ENCODE data around the gene CDKN2B. TPM values are rescaled to one million over a fixed set of nuclear protein-coding genes. Genes with fewer than 3 reads are reported as not detected.

The CDKN2B gene
- polyA plus RNA-seq, 1 of the 3 experiments (the other 2 are of a cell fraction): 6.3 TPM

GRCh38 chr9:22056402-22056801, 47.3 kb upstream of the CDKN2B start:
- H4K20me1 ChIP-seq (ENCODE audit: insufficient read depth): no peaks in the 10 kb centered on the region
- no peak overlapping the region for H3K27ac ChIP-seq (ENCODE audit: low read depth in 2 of 2, low read length in 1 of 2)
- H3K27me3 ChIP-seq (ENCODE audit: insufficient read depth): no peaks in the 10 kb centered on the region
- H3K9me3 ChIP-seq: no peaks in the 10 kb centered on the region
- ChIA-PET POLR2A (no interaction called here), CTCF (interaction anchor here (1.5 kb wide), 1 partner anchor 243 kb away, joined by 6 read pairs; no protein-coding TSS in a partner anchor)
- H3K79me2 ChIP-seq (ENCODE audit: insufficient read depth): no peaks in the 10 kb centered on the region
- no peak overlapping the region for H3K4me2 ChIP-seq
- 0 out of 4 replicates have a peak, but pooled peaks cover 0 to 6% of the 10 kb centered on the region in 2 experiments for H3K4me1 ChIP-seq (ENCODE audit: control insufficient read depth in 1 of 2, insufficient read depth in 2 of 2, low read depth in 1 of 2, low read length in 1 of 2)
- no peak overlapping the region for H2AFZ ChIP-seq (ENCODE audit: low read depth)
- no peaks in the 10 kb centered on the region for H3K36me3 ChIP-seq (replicated peaks in 1 of 2; ENCODE audit: control insufficient read depth in 1 of 2, insufficient read depth in 2 of 2, low read length in 1 of 2)
- no peak for DNase-seq
- H3K9ac ChIP-seq: no peak overlapping the region
- no peak overlapping the region for H3K4me3 ChIP-seq (ENCODE audit: low read depth in 2 of 2, low read length in 1 of 2)
- no peaks in the 10 kb centered on the region for H3K9me2 ChIP-seq
- no peak for TF ChIP-seq RXRA (IDR thresholded peaks at IDR 0.05; ENCODE audit: borderline replicate concordance, low read depth)
- TF ChIP-seq USF2 (IDR thresholded peaks at IDR 0.05; ENCODE audit: borderline replicate concordance, low read depth, low read length): no peak
- no peak for TF ChIP-seq SIN3A (IDR thresholded peaks at IDR 0.05; ENCODE audit: borderline replicate concordance, low read depth, low read length)
- no peak for TF ChIP-seq TEAD4 (IDR thresholded peaks at IDR 0.05; ENCODE audit: borderline replicate concordance, insufficient read depth)
- TF ChIP-seq FOSL2 (IDR thresholded peaks at IDR 0.05; ENCODE audit: borderline replicate concordance, low read depth): no peak
- peaks cover 30% of the 10 kb centered on the region for H3F3A ChIP-seq (replicated peaks; ENCODE audit: insufficient read depth)
- 20% methylated on average over 3 of the region's 3 CpGs for WGBS (ENCODE audit: low lambda C conversion rate)

- Histone ChIP-seq H3K27ac (ENCODE audit: low read depth in 2 of 2, low read length in 1 of 2) (peak overlapping the region in 1 of 2 experiments; percentile 9; a peak in 1 of 4 replicates), H3F3A (replicated peaks; ENCODE audit: insufficient read depth) (peaks cover 30% of the 10 kb centered on the region), H3K36me3 (replicated peaks in 1 of 2; ENCODE audit: control insufficient read depth in 1 of 2, insufficient read depth in 2 of 2, low read length in 1 of 2) (no peaks in the 10 kb centered on the region), H3K79me2 (ENCODE audit: insufficient read depth) (no peaks in the 10 kb centered on the region), H3K4me1 (ENCODE audit: control insufficient read depth in 1 of 2, insufficient read depth in 2 of 2, low read depth in 1 of 2, low read length in 1 of 2) (0 out of 4 replicates have a peak, but pooled peaks cover 0 to 6% of the 10 kb centered on the region in 2 experiments), H3K9me3 (no peaks in the 10 kb centered on the region), H3K9me2 (no peaks in the 10 kb centered on the region), H3K27me3 (ENCODE audit: insufficient read depth) (no peaks in the 10 kb centered on the region), H3K4me3 (ENCODE audit: low read depth in 2 of 2, low read length in 1 of 2) (no peak overlapping the region), H3K9ac (no peak overlapping the region), H2AFZ (ENCODE audit: low read depth) (no peak overlapping the region), H3K4me2 (no peak overlapping the region), H4K20me1 (ENCODE audit: insufficient read depth) (no peaks in the 10 kb centered on the region)
- POLR2A ChIA-PET: no interaction called here
- CTCF ChIA-PET: interaction anchor here (1.5 to 6.2 kb wide), 4 partner anchors 10 to 46 kb away, joined by 3 to 23 read pairs (median 8); partner anchors contain the start of gene CDKN2B
- no peak for DNase-seq
- TF ChIP-seq POLR2AphosphoS5 (IDR thresholded peaks at IDR 0.05; ENCODE audit: low read depth, low read length) (no peak), EP300 (IDR thresholded peaks at IDR 0.05; ENCODE audit: borderline replicate concordance in 1 of 2, low read depth in 1 of 2, low read length in 1 of 2) (0 out of 4 replicates have a peak, but pooled peaks of 1 of the 2 experiments have one; percentile 17), MEF2A (IDR thresholded peaks at IDR 0.05; ENCODE audit: borderline replicate concordance, low read depth) (no peak), FOSL2 (IDR thresholded peaks at IDR 0.05; ENCODE audit: borderline replicate concordance, low read depth) (peak; percentile 42; the same call in 1 of the 2 replicates), RCOR1 (IDR thresholded peaks at IDR 0.05; ENCODE audit: low read length) (no peak), TCF12 (IDR thresholded peaks at IDR 0.05) (0 out of 2 replicates have a peak, but pooled peaks have one; percentile 32), ELF1 (IDR thresholded peaks at IDR 0.05) (no peak), EZH2phosphoT487 (IDR thresholded peaks at IDR 0.05; ENCODE audit: borderline replicate concordance, low read depth) (no peak), FOXJ3 (CRISPR knock-in tag; IDR thresholded peaks at IDR 0.05) (no peak), RFX5 (IDR thresholded peaks at IDR 0.05; ENCODE audit: low read length) (no peak), GATA2 (CRISPR knock-in tag; IDR thresholded peaks at IDR 0.05) (no peak), USF2 (IDR thresholded peaks at IDR 0.05; ENCODE audit: borderline replicate concordance, low read depth, low read length) (no peak), RXRA (IDR thresholded peaks at IDR 0.05; ENCODE audit: borderline replicate concordance, low read depth) (no peak), TEAD4 (IDR thresholded peaks at IDR 0.05; ENCODE audit: borderline replicate concordance, insufficient read depth) (no peak), NRF1 (IDR thresholded peaks at IDR 0.05; ENCODE audit: low read depth, low read length) (no peak), PBX3 (IDR thresholded peaks at IDR 0.05) (no peak), CTCF (IDR thresholded peaks at IDR 0.05) (no peak), JUND (IDR thresholded peaks at IDR 0.05) (peak; percentile 28; the same call in 1 of the 2 replicates), NFIC (IDR thresholded peaks at IDR 0.05; ENCODE audit: borderline replicate concordance) (no peak), USF1 (IDR thresholded peaks at IDR 0.05; ENCODE audit: borderline replicate concordance, low read depth) (no peak)
Measured at GRCh38 chr9:22055090-22055489, 46.0 kb upstream of the CDKN2B start.

Data from SK-N-SH (cell line).